GM19035 (cell line): Measurements from ENCODE around the gene BRPF3.

Experiments used
- ATAC-seq: cut with Tn5 transposase; IDR thresholded peaks from one replicate; pipeline ENCODE4 v1.9.1; 2021; ENCODE audit not compliant: unreplicated experiment

The BRPF3 gene

DNA sequence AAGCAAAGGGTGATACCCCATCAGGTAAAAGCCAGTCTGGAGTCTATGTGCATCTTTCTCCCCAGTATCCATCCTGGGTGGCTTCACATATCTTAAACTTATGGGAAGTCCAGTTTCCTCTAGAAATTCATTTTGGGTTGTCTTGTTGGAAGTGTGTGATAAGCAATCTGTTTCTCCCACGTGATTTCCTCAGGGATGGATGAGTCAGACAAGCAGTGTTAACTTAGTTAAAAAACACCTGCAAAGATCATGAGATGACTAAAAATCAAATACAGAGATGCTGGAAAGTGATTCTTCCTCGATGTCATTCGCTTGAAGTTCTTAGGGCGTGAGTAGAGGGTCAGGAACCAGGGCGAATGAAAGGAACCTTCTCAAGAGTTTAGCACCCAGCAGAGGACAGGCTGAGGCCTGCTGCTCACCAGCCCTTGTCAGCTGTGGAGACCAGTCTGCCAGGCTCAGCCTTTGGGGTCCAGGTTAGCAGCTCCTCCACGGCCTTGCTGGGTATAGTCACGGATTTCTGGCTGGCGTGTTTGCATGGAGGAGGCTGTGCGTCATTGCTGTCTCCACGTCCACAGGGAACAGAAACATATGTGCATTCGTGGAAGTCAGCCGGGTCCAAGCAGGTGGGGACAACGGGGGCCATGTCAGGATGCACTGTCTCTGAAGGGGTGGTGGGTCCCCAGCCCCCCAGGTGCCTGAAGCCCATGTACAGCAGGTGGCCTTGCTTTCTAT, 70.5 kb downstream of the BRPF3 start:
- no peak for ATAC-seq

DNA sequence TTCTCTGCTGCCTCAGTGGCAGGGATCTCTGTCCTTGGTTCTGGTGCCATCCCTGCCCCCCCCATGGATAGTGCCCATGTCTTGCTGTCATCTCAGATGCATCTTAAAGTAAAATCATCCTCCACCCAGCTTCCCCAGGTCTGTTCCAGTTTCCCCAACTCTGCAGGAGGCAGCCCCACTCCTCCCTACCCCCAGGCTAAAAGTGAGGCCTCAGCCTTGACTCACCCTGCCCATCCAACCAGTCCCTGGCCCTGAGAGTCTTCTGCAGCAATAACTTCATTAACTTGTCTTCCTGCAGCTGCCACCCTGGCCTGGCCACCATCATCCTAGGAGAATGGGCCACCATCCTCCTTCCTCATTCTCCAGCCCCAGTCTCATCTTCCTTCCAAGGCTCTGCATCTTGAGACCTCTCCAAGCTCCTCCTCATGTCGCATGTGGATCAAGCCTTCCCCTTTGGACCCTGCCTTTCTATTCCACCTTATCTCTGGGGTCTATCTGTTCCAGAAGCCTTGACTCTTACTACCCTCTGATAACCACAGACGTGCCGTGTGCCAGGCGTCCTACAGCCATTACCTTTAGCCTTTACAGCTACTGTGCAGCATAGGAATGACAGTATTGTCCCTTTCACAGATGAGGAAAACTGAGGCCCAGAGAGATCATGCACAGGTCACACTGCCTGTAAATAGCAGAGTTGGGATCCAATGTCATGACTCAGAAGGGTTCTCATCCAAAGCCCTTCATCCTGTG, 71.4 kb downstream of the BRPF3 start:
- ATAC-seq: no peak

DNA sequence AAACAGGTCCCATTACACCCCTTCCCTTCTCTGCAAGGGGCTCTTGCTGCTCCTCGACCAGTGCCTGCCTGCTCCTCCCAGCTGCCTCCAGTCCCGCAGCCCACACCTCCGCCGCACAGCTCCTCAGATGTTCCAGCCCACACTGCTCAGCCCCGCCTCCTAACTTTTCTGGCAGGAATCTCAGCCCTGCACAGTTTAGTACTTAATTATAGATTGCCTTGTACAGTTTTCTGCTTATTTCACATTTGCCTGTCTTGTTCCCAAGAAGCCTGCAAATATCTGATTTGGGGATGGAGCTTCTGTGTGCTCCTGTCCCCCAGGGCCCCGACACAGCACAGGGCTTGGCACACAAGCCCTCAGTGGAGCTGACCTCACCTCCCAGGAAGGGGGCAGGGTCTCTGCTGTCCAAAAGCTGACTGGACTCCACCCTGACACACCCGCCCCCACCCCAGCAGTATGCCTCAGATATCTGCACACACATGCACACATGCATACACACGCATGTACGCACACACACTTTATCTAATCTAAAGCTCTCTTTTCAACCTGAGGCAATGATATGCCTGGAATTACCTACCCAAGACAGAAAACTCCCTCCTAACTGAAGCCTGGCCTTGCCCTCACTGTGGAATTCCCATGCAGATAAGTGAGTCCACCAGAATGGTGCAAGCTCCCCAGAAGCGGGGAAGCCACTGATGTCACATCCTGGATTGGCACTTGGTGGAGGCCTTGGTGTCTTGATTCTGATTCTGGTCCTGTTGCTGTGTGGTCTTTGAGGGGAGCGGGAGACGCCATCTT, 72.1 kb downstream of the BRPF3 start:
- ATAC-seq: no peak

DNA sequence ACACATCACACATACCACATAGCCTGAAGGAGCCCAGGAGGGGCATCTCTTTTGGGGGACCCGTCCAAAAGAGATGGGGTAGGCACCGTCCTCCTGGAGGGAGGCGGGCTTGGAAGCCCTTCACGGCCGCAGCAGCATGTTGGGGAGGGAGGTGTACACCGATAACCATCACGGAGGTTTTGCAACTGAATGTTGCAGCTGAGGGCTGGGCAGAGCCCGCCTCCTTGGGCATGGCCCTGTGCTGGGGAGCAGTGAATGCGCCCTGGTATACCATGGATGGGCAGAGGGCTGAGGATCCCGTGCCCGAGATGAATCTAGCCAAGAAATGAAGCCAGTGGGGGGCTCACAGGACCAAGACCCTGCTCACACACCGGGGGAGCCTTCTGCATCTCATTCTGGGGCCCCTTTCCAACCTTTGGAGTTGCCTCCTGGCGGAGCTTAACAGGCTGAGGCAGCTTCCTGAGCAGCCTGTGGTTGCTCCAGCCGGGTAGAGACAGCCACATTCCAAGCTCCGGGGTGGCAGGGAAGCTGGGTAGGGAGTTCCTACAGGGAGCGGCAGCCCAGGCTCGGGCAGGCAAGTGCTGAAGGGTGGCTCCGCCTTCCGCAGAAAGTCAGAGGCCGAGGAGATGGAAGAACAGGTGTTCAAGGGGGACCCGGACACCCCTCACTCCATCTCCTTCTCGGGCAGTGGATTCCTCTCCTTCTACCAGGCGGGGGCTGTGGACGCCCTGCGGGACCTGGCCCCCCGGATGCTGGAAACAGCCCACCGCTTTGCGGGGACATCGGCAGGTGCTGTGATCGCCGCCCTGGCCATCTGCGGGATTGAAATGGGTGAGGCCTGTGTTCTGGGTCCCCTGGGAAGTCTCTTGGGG, 73.5 kb downstream of the BRPF3 start, which contains the start of gene PNPLA1:
Gene PNPLA1 (plus strand): TSS at position 227 of the 872 bp plus-strand sequence. CDS start 400 bp downstream, at position 627.
- no peak for ATAC-seq

DNA sequence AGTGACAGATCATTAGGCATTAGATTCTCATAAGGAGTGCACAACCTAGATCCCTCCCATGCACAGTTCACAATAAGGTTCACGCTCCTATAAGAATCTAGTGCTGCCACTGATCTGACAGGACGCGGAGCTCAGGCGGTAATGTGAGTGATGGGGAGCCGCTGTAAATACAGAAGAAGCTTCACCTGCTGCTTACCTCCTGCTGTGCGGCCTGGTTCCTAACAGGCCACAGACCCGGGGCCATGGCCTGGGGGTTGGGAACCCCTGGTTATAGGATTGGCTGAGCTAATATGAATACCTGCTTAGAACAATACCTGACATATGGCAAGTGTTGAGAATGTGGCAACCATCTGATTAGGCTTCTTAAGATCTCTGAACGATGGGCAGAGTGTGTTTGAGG, 75.7 kb downstream of the BRPF3 start:
- ATAC-seq: no peak

- no peak for ATAC-seq
Observed at GRCh38 chr6:36273067-36273466, 76.5 kb downstream of the BRPF3 start.

- ATAC-seq: no peak
Observed at GRCh38 chr6:36273802-36274514, 77.4 kb downstream of the BRPF3 start.

DNA sequence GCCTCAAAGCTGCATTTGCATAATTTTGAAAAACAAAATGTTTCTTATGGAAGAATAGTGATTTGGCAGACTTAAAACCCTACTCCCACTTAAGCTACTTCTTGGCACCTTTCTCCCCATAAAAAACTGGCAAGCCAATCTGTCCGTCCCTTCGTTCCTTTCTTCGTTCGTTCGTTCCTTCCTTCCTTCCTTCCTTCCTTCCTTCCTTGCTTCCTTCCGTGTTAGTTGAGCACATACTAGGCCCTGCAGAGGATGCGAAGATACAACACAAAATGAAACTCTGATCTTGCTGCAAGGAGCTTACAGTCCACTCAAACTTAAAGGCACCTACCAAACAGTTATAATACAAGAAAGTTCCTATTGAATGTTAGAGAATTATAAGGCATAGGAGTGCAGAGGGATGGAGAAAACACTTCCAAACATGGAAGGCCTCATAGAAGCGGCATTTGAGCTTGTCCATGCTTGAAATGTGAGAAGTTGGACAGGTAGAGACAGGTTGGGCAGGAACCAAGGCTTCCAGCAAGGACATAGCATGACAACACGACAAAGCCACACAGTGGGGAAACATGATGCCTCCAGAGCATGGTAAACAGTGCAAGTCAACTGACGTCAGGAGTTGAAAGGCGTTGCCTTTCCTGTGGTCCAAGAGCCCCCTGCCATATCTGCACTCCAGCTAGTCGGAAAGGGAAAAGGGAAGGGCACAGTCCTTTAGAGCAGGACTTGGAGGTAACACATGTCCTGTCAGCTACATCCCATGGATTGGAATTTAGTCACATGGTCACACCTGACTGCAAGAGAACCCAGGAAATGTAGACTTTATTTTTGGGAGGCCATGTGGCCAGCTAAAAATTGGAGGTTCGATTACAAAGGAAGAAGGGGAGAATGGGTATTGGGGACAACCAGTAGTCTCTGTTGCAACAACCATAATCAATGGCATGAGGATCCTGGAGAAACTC, 80.3 kb downstream of the BRPF3 start:
- no peak for ATAC-seq

DNA sequence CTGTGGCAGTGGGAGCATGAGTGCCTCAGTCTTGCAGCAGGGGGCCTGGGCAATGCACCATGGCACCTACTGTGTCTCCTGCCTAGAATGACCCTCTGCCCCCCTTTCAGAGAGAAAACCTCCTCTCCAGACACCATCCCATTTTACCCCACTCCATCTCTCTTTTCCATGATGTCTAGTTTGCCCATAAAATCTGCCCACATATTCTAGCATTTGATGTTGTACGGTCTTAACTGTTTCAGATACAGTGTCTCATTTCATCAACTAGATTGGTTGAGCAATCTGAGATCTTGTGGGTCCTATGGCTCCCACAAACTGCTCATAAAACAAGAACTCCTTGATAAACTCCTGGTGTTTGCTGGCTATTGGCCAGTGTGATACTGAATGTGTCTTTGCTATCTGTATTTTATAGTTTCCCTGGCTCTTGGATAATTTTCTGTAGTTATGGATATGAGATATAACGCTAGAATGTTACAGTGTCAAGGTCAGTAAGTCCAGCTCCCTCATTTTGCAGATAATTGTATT, 81.5 kb downstream of the BRPF3 start:
- ATAC-seq: no peak

- no peak for ATAC-seq
Observed at GRCh38 chr6:36280467-36280866, 83.9 kb downstream of the BRPF3 start.

DNA sequence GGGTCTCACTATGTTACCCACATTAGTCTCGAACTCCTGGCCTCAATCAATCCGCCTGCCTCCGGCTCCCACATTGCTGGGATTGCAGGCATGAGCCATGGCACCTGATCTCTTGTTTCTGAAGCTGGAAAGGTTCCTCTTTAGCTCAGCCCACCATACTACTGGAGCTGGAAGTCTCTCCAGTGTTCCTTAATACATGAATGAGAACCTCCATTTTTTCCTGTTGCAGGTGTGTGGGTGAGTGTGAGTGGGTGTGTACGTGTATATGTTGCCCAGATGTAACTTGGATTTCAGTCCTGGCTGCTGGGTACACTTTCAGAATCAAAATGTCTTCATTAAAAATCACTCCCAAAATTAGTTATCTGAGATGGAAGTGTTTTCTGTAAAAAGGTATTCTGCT, 84.4 kb downstream of the BRPF3 start:
- ATAC-seq: no peak
